Stimulated activated CD4-positive, alpha-beta T cell treated with anti-CD3 and anti-CD28 coated beads, TNF-alpha, amount 100 ng/mL, for 4 hours (primary cell): ENCODE results near the gene KLF12.

Source experiments
- DNase-seq, 3 experiments: peaks; one replicate each; pipeline ENCODE4 v3.0.0-alpha.2; 2020; ENCODE audit warnings: low read depth in 3 of 3

The KLF12 gene

GRCh38 chr13:74103970-74104555 lies 30.1 kb downstream of the KLF12 start:
- DNase-seq: no peak

- DNase-seq: no peak
Measured at GRCh38 chr13:74103196-74103595, 31.0 kb downstream of the KLF12 start.

DNA sequence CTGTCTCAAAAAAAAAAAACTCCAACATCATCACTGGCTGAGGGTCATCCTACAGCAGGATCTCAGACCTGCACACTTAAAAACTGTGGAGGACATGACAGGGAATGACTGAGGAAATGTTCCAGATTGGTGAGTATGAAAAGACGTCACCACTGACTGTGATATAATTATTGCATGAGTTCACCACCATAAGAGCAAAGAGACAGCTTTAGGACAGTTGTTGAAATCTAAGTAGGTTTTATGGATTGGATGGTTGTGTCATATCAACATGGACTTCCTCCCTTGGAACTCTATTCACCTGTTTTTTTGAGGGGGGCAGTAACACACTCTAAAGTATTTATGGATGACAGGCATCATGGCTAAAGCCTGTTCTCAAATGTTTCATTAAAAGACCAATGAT lies 31.5 kb downstream of the KLF12 start:
- DNase-seq: no peak

GRCh38 chr13:74101436-74101835 lies 32.8 kb downstream of the KLF12 start:
- no peak for DNase-seq

GRCh38 chr13:74098077-74098476 lies 36.1 kb downstream of the KLF12 start:
- DNase-seq: no peak

- no peak for DNase-seq
Measured at GRCh38 chr13:74097116-74097515, 37.1 kb downstream of the KLF12 start.

- no peak for DNase-seq
Measured at GRCh38 chr13:74093691-74094090, 40.5 kb downstream of the KLF12 start.

- DNase-seq: no peak
Measured at GRCh38 chr13:74092711-74093110, 41.5 kb downstream of the KLF12 start.

DNA sequence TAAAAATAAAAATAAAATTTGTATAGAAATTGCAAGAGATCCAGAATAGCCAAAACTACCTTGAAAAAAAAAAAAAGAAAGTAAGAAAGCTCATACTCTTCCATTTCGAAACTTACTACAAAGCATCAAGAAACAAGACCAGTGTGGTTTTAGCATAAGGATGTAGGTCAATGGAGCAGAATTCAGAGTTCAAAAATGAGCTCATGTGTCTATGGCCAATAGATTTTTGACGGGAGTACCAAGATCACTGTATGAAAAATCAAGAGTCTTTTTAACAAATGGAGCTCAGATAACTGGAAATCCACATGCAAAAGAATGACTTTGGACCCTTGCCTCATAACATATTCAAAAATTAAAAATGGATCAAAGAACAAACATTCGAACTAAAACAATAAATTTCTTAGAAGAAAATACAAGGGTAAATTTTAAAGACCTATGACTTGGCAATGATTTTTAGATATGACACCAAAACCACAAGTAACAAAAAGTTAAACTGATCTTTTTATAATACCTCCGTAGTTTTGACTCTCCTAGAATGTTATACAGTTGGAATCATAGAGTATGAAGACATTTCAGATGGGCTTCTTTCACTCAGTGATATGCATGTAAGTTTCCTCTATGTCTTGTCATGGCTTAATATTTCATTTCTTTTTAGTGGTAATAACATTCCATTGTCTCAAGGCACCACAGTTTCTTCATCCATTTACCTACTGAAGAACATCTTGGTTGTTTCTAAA lies 43.2 kb downstream of the KLF12 start:
- no peak for DNase-seq

DNA sequence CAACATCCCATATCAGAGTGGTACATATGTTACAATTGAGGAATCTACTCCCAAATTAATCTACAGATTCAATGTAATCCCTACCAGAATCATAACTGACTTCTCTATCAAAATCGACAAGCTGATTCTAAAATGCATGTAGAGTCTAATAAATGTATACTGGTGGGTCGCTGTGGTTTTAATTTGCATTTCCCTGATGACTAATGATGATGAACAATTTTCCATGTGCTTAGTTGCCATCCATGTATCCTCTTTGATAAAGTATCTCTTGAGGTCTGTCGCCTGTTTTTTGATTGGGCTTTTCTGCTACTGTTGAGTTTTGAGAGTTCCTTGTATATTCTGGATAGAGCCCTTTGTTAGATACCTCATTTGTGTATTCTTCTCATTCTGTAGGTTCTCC lies 43.8 kb downstream of the KLF12 start:
- no peak for DNase-seq

- DNase-seq: no peak
Measured at GRCh38 chr13:74087357-74087756, 46.8 kb downstream of the KLF12 start.
